Stimulated activated memory B cell treated with anti-CD40 and anti-IgM and Interleukin-4, amounts not matched to agents 10 μg/mL and 1 μg/mL and 100 μg/mL, for 72 hours (primary cell): Measurements from ENCODE around the gene RFLNA.
"Not testable (repeated sequence)": the region's sequence is repeated elsewhere in the genome, so short reads cannot be mapped to it uniquely, and the experiment has no call there.

Experiments
- ATAC-seq: fragments of 150-1000 bp; cut with Tn5 transposase; 2 replicates; pipeline ENCODE4 v1.10.0; 2021
- H3K27ac Mint-ChIP-seq: one replicate; pipeline ENCODE4 v1.8.0; 2022; ENCODE audit warnings: mild to moderate bottlenecking, mixed read lengths
- H3K27me3 Mint-ChIP-seq: one replicate; pipeline ENCODE4 v1.8.0; 2022; ENCODE audit warnings: mixed read lengths
- H3K36me3 Mint-ChIP-seq: one replicate; pipeline ENCODE4 v1.8.0; 2022; ENCODE audit warnings: mixed read lengths
- H3K4me1 Mint-ChIP-seq: one replicate; pipeline ENCODE4 v1.8.0; 2022; ENCODE audit warnings: mixed read lengths
- H3K4me3 Mint-ChIP-seq: one replicate; pipeline ENCODE4 v1.8.0; 2022; ENCODE audit warnings: mild to moderate bottlenecking, moderate library complexity, mixed read lengths
- H3K9me3 Mint-ChIP-seq: one replicate; pipeline ENCODE4 v1.8.0; 2022; ENCODE audit warnings: mixed read lengths

RFLNA gene

GRCh38 chr12:124317400-124317799 lies 22.5 kb downstream of the RFLNA start:
- H3K4me3 Mint-ChIP-seq: no peak overlapping the region
- no peaks in the 10 kb centered on the region for H3K4me1 Mint-ChIP-seq
- H3K9me3 Mint-ChIP-seq: no peaks in the 10 kb centered on the region
- H3K27me3 Mint-ChIP-seq: peaks cover 10% of the 10 kb centered on the region
- no peaks in the 10 kb centered on the region for H3K36me3 Mint-ChIP-seq
- no peak for ATAC-seq
- no peak overlapping the region for H3K27ac Mint-ChIP-seq

DNA sequence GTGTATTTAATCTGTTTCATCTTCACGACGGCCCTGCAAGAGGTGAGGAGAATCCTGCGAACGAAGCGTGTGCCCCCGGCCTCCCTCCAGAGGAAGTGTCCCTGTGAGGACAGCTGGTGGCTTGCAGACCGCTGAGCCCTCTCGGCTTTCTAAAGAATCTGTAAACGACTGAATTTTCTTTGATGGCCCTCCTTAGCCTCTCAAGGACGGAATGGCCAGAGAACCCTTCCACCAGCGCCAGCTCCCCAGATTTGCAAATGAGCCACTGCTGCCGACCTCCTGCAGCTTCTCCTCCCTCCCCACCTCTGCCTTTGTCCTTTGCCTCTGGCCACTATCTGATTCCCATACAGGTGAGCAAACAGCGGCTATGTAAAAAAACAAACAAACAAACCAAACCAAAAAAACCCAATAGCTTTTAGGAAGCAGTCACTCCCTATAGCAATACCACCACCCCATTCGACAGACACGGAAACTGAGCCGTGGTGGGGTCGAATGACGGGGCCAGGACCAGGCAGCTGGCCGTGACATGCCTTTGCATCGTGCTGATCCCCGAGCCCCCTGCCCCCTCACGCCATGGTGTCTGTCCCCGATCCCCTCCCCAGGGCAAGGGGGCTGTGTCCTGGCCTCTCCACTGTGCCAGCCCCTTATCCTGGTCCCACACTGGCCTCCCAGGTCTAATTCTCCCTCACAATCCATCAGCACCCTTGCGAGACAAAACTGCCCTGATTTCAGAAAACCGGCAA lies 23.6 kb downstream of the RFLNA start:
- Mint-ChIP-seq H3K27me3 (peaks cover 10% of the 10 kb centered on the region), H3K4me3 (no peak overlapping the region), H3K9me3 (no peaks in the 10 kb centered on the region), H3K4me1 (no peaks in the 10 kb centered on the region), H3K36me3 (peaks cover 1% of the 10 kb centered on the region), H3K27ac (no peak overlapping the region)
- ATAC-seq: no peak

GRCh38 chr12:124319368-124320050 lies 24.6 kb downstream of the RFLNA start:
- Mint-ChIP-seq H3K9me3 (peaks cover 10% of the 10 kb centered on the region), H3K4me3 (no peak overlapping the region), H3K4me1 (no peaks in the 10 kb centered on the region), H3K27ac (no peak overlapping the region), H3K36me3 (peaks cover 12% of the 10 kb centered on the region), H3K27me3 (peaks cover 10% of the 10 kb centered on the region)
- no peak for ATAC-seq

- peaks cover 25% of the 10 kb centered on the region for H3K36me3 Mint-ChIP-seq
- H3K27ac Mint-ChIP-seq: no peak overlapping the region
- H3K9me3 Mint-ChIP-seq: peaks cover 10% of the 10 kb centered on the region
- no peak overlapping the region for H3K4me3 Mint-ChIP-seq
- H3K4me1 Mint-ChIP-seq: no peaks in the 10 kb centered on the region
- peak; percentile 73 for ATAC-seq
- H3K27me3 Mint-ChIP-seq: peaks cover 5% of the 10 kb centered on the region
Measured at GRCh38 chr12:124321040-124321481, 26.2 kb downstream of the RFLNA start.

DNA sequence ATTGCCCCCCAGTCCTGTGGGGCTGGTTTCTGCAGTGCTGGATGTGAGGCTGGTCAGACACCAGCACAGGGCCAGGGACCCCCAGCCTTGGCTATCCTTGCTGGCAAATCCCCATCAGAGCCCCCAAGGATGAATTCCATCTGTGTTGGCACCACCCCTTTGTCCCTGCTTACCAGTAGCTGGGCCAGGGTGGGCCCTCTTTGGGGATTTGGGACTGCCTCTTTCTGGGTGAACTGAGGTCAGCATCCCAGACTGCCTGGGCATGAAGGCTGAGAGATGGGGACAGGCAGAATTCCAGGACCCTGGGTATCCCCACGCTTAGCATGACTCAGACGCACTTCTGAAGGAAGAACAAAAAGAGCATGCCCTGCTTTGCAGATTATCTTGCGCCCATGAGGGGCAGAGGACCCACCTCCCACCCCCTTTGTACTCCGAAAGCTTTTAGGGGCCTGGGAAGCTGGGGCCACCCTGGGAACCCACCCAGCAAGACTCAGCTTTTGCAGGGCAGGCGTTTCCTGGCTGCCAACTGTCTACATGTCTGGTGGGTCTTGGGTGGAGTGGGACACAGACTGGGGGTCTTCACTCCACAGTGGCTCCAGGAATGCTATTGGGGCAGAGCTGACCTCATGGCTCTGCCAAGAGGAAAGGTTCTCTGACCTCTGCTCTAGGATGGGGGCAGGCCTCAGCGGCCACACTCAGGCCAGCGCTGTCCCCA lies 26.8 kb downstream of the RFLNA start:
- Mint-ChIP-seq H3K9me3 (peaks cover 10% of the 10 kb centered on the region), H3K4me3 (no peak overlapping the region), H3K27ac (no peak overlapping the region), H3K4me1 (no peaks in the 10 kb centered on the region), H3K36me3 (peaks cover 26% of the 10 kb centered on the region), H3K27me3 (no peaks in the 10 kb centered on the region)
- no peak for ATAC-seq

GRCh38 chr12:124322271-124322998 lies 27.5 kb downstream of the RFLNA start:
- Mint-ChIP-seq H3K4me1 (no peaks in the 10 kb centered on the region), H3K27ac (no peak overlapping the region), H3K36me3 (peaks cover 33% of the 10 kb centered on the region), H3K27me3 (no peaks in the 10 kb centered on the region), H3K4me3 (no peak overlapping the region), H3K9me3 (peaks cover 10% of the 10 kb centered on the region)
- ATAC-seq: no peak

GRCh38 chr12:124322999-124323328 lies 28.1 kb downstream of the RFLNA start:
- ATAC-seq, H3K4me3 Mint-ChIP-seq, H3K4me1 Mint-ChIP-seq, H3K27ac Mint-ChIP-seq, H3K27me3 Mint-ChIP-seq: not testable (repeated sequence)
- peaks cover 10% of the 10 kb centered on the region for H3K9me3 Mint-ChIP-seq
- H3K36me3 Mint-ChIP-seq: peaks cover 39% of the 10 kb centered on the region

DNA sequence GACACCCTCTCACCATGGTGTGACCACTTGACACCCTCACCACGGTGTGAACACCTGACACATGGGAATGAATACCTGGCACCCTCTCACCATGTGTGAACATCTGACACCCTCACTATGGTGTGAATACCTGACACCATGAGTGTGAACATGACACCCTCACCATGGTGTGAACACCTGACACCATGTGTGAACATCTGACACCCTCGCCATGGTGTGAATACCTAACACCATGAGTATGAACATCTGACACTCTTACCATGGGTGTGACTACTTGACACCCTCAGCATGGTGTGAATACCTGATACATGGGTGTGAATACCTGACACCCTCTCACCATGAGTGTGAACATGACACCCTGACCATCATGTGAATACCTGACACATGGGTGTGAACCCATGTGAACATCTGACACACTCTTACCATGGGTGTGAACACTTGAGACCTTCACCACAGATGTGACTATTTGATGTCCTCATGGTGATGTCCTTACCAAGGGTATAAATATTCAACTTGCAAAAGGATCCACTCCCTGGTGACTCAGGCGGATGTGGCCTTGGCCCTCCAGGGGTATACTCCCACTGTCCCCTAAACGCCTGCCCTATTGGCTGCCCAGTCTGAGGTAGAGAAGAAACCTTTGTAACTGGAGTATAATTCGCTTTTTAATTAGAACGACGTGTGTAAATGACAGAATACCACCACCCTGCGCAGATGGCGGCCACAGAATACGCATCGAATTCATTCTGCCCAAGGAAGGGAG lies 29.1 kb downstream of the RFLNA start:
- no peak overlapping the region for H3K4me3 Mint-ChIP-seq
- no peak for ATAC-seq
- peaks cover 49% of the 10 kb centered on the region for H3K36me3 Mint-ChIP-seq
- no peak overlapping the region for H3K27ac Mint-ChIP-seq
- H3K27me3 Mint-ChIP-seq: no peaks in the 10 kb centered on the region
- H3K9me3 Mint-ChIP-seq: peaks cover 10% of the 10 kb centered on the region
- H3K4me1 Mint-ChIP-seq: no peaks in the 10 kb centered on the region

DNA sequence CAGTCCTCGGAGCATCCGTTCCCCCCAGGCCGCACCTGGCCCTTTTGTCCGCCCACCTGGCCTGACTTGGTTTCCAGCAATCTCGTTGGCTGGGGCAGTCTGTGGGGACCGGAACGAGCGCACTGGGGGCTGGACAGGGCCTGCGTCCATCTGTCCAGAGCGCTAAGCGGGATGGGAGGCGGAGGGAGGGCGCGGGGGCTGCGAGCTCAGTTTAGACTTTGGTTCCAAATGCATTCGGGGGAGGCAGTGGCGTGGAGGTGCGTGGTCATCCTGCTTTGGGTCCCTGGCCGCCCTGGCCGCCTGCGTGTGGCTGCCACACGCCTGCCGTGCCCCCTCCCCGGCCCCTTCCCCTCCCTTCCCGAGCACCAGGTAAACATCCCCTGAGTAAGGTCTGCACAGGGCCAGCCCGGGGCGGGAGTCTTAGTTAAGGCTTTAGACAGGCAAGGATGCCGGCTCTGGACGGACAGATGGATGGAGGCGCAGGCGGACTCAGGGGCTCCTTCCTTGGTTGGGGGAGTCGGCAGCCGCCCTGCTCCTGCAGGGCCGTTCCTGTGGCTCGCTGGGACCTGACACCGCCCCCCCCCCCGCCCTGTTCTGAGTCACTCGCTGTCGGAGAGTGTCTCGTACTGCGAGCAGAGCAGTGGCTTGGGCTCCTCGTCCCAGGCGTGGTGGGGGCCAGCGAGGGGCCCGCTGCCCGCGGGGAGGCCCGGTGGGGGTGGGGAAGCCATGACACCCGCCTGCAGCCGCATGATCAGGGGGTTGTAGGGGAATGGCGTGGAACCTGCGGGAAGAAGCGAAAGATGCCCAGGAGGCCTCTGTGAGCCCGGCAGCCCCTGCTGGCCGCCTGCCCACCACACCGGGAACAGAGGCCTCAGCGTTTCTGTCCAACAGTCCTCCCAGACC lies 30.2 kb downstream of the RFLNA start:
- no peaks in the 10 kb centered on the region for H3K27me3 Mint-ChIP-seq
- H3K9me3 Mint-ChIP-seq: peaks cover 10% of the 10 kb centered on the region
- H3K4me1 Mint-ChIP-seq: no peaks in the 10 kb centered on the region
- no peak overlapping the region for H3K27ac Mint-ChIP-seq
- H3K36me3 Mint-ChIP-seq: peaks cover 60% of the 10 kb centered on the region
- no peak overlapping the region for H3K4me3 Mint-ChIP-seq
- no peak for ATAC-seq

- no peak for ATAC-seq
- no peaks in the 10 kb centered on the region for H3K27me3 Mint-ChIP-seq
- H3K4me1 Mint-ChIP-seq: no peaks in the 10 kb centered on the region
- H3K27ac Mint-ChIP-seq: no peak overlapping the region
- peaks cover 10% of the 10 kb centered on the region for H3K9me3 Mint-ChIP-seq
- H3K4me3 Mint-ChIP-seq: no peak overlapping the region
- peaks cover 70% of the 10 kb centered on the region for H3K36me3 Mint-ChIP-seq
Measured at GRCh38 chr12:124326104-124326503, 31.2 kb downstream of the RFLNA start.

GRCh38 chr12:124326871-124327270 lies 32.0 kb downstream of the RFLNA start:
- Mint-ChIP-seq H3K4me1 (no peaks in the 10 kb centered on the region), H3K27me3 (no peaks in the 10 kb centered on the region), H3K27ac (no peak overlapping the region), H3K9me3 (peaks cover 10% of the 10 kb centered on the region), H3K36me3 (peaks cover 72% of the 10 kb centered on the region), H3K4me3 (no peak overlapping the region)
- ATAC-seq: no peak

GRCh38 chr12:124327362-124328043 lies 32.6 kb downstream of the RFLNA start:
- peaks cover 10% of the 10 kb centered on the region for H3K9me3 Mint-ChIP-seq
- H3K27me3 Mint-ChIP-seq: no peaks in the 10 kb centered on the region
- no peak overlapping the region for H3K4me3 Mint-ChIP-seq
- H3K4me1 Mint-ChIP-seq: no peaks in the 10 kb centered on the region
- H3K36me3 Mint-ChIP-seq: peaks cover 77% of the 10 kb centered on the region
- no peak overlapping the region for H3K27ac Mint-ChIP-seq
- no peak for ATAC-seq

DNA sequence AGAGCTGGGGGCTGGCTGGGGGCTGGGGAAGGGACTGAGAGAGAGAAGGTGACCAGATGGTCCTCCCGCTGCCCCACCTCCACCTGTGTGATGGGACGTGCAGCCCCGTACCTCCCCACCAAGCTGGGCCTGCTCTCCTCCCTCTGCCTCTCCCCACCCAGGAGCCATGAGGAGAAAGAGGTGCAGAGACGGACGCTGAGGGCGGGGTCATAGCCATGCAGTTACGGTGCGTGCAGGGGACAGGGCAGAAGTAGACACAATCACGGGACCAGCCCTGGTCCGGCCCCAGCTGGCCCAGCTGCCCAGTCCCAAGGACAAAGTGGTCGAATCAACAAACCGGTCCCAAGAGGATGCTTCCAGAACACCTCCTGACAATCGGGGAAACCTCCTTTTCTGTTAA lies 33.2 kb downstream of the RFLNA start:
- Mint-ChIP-seq H3K27me3 (no peaks in the 10 kb centered on the region), H3K36me3 (peaks cover 83% of the 10 kb centered on the region)
- no peak for ATAC-seq

More for the DNA sequence above, 33.2 kb downstream of the RFLNA start:
- Mint-ChIP-seq H3K4me3 (no peak overlapping the region), H3K4me1 (no peaks in the 10 kb centered on the region), H3K27ac (no peak overlapping the region), H3K9me3 (peaks cover 10% of the 10 kb centered on the region)
